ENCODE data around the gene TCEAL8.
A peak's percentile ranks its signal among the peaks of the same experiment; 100 is the strongest.
"Not testable (repeated sequence)": the region's sequence is repeated elsewhere in the genome, so short reads cannot be mapped to it uniquely, and the experiment has no call there.

Gene TCEAL8, protein sequence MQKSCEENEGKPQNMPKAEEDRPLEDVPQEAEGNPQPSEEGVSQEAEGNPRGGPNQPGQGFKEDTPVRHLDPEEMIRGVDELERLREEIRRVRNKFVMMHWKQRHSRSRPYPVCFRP

DNA sequence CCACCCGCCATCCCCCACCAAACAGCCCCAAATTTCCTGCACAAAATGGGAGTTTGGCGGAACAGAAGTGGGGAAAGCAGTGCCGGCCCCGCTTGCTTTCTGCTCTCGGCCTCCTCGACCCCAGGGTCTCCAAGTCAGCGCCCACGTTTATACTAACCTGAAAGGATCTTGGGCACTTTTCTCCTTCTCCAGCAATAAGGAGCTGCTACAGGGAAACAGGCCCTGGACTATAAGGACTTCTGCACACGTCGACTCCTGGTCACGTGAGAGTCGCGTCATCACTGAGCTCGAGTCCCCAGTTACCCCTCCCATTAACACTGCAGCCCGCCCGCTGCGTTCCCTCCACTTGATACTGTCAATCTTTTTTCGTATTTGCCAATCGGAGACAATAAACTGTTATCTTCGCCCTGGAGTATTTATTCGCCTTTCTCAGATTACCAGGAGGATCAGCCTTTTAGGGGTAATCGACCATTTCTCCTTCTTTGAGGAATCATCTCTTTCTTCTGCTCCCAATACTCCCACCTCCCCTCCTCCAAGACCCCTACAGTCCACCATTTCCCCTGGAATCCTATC, at the start of gene TCEAL8:
TSS of gene TCEAL8 (minus strand) at position 235 of the 573 bp plus-strand sequence. CDS start 1,176 bp downstream, outside the sequence.
- DNase-seq (ENCODE audit: low read depth), result peak; percentile 37

DNA sequence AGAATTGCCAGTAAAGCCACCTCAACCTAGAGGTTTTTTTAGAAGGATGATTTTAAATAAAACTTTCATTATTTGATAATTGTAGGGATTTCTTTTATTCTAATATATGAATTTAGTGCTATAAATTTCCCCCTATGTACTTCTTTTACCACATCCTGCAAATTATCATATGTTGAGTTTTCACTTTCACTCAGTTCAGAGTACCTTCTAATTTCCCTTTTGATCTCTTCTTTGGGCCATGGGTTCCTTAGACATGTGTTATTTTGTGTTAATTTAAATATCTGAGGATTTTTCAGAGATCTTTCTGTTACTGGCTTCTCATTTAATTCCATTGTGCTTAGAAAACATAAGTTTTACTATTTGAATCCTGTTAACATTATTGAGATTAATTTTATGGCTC, 49.8 kb upstream of the TCEAL8 start:
- no peak for DNase-seq (ENCODE audit: low read depth)

DNA sequence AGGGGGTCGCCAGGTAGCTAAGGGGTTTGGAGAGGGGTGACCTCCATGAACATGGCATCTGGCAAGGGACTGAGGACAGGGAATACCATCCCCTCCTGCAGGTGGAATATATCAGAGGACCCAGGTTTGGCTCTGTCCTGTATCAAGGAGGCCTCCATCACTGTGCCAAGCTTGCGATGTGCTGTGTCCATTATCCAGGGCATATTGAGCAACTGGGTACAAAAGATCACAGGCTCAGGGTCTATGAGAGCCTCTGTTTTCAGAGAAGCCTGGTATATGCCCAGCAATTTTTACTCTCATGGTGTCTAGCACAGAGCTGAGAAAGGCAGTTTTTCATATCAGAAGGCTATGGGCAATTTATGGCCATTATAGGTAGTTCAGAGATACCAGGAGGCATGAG, 38.2 kb upstream of the TCEAL8 start:
- DNase-seq (ENCODE audit: low read depth), result no peak

DNA sequence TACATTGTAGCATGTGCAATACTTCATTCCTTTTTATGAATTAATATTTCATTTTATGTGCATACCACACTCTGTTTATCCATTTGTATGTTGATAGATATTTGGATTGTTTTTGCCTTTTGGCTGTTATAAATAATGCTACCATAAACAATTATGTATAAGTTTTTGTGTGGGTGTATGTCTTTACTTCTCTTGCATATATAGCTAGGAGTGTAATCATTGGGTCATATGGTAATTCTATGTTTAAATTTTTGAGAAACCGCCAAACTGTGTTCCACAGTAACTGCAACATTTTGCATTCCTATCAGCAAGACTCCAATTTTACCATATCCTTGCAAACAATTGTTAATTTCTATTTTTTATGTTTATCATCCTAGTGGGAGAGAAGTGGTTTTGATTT, 24.7 kb upstream of the TCEAL8 start:
- no peak for DNase-seq (ENCODE audit: low read depth)

DNA sequence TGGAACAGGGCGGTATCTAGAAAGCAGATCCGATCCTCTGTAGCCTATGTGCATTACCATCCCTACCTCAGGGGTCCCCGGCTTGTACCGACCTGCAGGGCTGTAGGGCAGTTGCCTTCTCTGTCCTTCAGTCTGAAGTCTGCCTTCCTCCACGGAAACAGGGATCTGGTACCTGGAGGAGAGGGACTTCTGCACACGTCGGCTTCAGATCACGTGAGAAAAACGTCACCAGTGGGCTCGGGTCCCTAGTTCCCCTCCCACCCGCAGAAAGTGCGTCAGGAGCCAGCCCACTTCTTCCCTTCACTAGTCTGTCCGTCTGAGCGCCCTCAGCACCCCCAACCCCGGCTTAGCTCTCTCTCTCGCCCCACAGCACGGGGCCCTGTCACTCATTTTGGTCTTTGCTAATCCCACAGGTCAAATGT, 21.6 kb upstream of the TCEAL8 start, which contains the start of gene TCEAL5:
TSS of gene TCEAL5 (minus strand) at position 170 of the 422 bp plus-strand sequence. CDS start 2,187 bp downstream, outside the sequence.
- DNase-seq (ENCODE audit: low read depth), result no peak

DNA sequence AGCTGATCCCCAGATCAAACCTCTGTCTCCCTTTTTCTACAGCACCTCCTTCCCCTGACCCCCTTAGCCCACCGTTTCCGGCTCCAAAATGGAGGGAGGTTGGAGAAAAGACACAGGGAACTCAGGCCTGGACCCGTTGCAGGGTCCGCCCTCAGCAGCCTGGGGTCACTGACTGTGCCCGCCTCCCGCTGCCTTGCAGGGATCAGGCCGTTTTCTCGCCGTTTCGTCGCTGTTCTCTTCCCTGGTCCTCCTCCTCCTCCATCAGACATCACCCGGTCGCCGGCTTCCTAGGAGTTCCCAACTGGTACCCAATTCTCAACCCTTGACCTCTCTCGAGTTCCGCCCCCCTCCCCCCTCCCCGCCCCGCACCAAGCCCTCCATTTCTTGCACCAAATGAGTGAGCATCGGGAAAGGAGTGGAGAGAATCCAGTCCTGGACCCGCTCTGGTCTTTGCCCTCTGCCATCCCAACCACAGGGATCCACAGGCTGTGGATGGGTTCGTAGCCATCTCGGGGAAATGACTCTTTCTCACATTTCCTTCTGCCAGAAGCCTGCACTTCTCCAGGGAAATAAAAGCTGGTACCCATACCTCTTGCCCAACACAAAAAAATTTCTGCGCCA, 21.1 kb upstream of the TCEAL8 start:
- DNase-seq (ENCODE audit: low read depth), result no peak

DNA sequence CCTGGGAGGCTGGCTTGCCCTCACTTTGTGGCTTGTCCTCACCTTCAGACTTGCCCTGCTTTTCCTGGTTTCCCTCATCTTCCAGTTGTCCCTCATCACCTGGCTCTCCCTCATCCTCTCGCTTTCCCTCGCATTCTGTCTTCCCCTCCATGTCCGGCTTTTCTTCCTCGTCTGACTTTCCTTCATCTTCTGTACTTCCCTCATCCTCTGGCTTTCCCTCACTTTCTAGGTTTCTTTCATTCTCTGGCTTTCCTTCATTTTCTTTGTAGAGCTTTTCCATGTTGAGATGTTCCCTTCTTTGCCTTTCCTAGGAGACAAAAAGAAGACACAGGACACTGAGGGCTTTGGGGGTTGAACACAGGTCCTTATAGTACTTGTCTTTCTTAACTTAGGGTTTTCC, 19.3 kb upstream of the TCEAL8 start:
- no peak for DNase-seq (ENCODE audit: low read depth)

DNA sequence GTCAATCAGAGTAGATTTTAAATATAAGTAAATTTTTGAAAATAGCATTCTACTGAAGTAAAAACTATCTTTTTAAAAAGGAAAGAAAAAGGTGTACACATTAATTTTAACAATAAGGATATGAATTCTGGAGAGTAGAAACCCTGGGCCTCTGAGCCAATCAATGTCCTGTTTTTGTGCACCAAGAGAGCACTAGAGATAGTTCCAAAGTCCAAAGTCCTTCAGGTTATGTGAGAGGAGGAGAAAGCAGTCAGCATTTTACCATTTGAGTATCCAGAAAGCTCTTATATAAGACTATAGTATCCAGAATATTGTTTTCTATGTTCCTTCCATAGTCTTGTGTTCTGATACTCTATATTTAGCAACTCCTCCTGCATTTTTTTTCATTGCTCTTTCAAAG, 3.3 kb upstream of the TCEAL8 start:
- DNase-seq (ENCODE audit: low read depth), result no peak

DNA sequence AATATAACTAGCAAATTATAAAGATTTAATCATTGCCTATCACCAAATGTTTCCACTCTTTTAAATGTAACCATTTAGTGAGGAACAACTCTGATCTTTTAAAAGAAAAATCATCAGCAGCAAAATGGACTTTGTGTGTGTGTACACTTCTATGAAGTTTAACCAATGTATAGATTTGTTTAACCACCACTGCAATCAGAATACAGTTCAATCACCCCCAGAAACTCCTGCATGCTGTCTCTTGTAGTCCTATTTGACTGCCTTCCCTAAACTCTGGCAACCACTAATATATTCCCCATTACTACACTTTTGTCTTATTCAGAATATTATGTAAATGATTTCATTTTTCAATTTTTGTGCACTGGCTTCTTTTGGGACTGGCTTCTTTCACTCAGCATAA, 1.7 kb upstream of the TCEAL8 start:
- DNase-seq (ENCODE audit: low read depth), result no peak

DNA sequence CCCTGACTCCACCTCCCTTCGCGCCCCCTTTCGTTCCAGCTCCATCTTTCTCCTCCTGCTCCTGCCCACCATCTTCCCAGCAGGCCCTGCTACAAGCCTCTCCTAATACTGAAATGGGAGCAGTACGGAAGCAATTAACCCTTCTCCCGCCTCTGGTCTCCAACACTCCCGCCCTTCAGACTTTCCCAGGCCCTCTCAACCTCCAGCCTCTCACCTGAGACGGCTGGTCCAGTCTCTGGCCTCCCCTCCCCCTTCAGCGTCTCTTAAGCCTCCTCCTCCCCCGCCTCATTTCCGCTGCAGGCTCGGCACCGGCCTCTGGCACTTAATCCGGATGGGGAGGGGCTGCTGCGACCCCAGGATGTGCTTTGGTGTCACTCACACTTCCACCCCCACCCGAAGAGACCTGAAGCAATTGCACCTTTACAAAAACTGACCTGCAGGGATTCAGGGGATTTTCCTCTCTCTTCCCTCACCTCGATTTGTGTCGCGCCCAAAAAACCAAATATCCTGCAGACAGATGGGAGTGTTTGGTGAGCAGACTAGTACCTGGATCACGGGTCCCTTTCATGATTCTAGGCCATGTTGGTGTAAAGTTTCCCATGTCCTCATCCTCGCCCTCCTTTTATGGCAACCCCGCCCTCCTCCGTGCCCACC, 657 bp downstream of the TCEAL8 start:
- DNase-seq (ENCODE audit: low read depth), result peak; percentile 27

DNA sequence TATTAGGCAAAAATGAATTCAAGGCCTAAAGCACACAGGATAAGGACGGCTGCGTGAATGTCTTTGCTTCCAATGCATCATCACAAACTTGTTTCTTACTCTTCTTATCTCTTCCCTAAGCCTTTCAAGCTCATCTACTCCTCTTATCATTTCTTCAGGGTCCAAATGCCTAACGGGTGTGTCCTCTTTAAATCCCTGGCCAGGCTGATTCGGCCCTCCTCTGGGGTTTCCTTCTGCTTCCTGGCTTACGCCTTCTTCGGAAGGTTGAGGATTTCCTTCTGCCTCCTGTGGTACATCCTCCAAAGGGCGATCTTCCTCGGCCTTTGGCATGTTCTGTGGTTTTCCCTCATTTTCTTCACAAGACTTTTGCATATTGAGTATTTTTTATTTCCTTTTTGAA, 1.3 kb downstream of the TCEAL8 start:
- DNase-seq (ENCODE audit: low read depth), result no peak

DNA sequence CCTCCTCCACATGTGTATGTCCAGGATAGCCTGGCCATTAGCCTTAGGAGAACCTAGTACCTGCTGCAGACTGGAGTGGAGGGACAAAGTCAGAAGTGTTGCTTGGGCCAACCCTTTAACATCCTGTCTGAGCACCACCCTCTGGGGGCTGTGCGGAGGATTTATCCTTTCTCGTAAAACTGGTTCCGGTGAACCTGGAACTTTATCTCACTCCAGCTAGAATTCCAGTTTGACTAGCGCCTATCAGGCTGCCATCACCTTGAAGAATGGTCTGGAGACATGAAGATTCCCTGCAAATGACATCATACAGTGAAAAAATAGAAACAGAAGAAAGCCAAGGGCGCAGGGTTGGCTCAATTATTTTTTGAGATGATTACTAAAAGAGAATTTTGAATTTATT, 4.0 kb downstream of the TCEAL8 start:
- no peak for DNase-seq (ENCODE audit: low read depth)

DNA sequence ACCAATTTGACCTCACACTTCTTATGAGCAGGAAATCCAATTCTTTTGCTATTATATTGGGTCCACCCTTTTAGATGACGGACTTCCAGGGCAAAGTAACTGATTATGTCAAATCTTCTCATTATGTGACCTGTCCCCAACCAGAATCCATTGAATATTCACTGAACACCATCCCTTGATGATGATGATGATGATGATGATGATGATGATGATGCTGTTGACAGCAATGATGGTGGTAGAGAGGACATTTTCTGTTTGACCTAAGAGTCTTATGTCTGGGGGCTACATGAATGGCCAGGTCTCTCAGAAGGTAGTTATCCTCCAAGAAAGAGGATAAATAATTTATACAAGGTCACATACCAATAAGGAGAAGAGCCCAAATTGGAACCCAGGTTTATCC, 5.2 kb downstream of the TCEAL8 start:
- DNase-seq (ENCODE audit: low read depth), result no peak

DNA sequence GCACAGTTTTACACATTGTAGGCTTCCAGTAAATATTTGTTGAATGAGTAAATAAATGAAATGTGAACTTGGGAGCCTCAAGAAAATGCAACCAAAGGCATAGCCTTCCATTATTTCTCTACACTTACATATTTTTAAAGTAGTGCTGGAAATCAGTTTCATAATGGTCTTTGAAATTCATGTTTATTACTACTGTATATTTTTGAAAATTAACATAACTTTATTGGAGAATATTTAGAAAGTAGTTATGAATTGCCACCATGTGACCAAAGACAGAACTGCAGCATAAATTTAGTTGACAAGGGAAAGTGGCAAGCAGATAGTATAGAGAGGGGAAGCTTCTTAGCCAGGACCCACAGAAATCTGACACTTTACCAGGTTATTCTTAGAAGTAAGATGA, 6.4 kb downstream of the TCEAL8 start:
- no peak for DNase-seq (ENCODE audit: low read depth)

DNA sequence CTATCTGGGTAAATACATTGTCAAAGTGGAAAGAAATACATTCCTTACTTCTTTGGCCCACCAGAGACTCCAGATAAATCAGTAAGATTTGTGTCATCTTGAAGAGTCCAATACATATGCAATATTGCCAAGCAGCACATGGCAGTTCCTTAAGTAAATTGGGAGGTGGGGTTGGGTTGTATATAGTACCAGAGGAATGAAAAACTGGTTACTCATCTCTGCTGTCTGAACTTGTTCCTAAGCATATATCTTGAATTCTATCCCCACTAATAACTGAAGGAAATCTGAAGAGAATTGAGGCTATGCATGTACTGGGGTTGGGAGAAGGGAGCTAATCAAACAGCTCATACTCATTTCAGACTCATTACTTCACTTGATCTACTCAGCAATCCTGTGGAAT, 14.8 kb downstream of the TCEAL8 start:
- no peak for DNase-seq (ENCODE audit: low read depth)

DNA sequence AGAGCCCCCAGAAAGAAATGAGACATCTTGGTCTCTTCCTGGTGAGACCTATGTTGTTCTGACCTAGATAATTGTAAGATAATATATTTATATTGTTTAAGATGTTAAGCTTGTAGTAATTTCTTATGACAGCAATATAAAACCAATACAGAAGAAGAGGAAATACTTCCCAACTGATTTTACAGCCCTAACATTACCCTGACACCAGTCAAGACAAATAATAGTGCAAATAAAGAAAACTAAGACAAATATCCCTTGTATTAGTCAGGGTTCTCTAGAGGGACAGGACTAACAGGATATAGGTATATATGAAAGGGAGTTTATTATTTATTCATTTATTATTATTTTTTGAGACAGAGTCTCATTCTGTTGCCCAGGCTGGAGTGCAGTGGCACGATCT, 18.7 kb downstream of the TCEAL8 start:
- DNase-seq (ENCODE audit: low read depth), result no peak

DNA sequence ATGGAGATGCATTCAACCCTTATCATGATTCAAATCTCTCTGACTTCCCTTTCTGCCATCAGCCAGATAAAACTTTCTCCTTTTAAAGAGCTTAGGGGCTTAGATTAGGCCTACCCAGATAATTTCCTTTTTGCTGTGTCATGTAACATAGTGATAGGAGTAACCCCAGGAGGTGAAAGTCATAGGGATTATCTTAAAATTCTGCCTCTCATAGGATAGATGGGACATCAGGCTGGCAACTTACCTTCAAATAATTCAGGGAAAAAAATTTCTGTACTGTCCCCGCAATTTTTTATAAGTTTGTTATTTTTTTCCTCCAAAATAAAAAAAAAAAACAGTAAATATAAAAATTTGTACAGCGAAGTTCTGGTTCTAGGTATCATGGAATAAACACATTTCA, 19.3 kb downstream of the TCEAL8 start:
- DNase-seq (ENCODE audit: low read depth), result not testable (repeated sequence)

DNA sequence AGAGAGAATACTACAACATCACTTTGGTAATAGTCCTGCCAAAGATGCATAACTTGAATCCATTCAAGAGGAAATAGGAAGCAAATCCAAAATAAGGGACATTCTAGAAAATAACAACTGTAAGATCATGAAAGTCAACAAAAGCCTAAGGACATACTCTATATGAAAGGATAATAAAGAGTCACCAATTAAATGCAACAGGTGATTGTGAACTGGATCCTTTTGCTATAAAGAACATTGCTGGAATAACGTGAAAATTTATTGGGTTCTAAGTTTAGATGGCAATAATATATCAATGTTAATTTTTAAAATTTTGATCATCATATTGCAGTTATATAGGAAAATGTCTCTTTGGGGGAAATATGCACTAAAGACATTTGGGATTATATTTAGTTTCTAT, 20.1 kb downstream of the TCEAL8 start:
- no peak for DNase-seq (ENCODE audit: low read depth)

DNA sequence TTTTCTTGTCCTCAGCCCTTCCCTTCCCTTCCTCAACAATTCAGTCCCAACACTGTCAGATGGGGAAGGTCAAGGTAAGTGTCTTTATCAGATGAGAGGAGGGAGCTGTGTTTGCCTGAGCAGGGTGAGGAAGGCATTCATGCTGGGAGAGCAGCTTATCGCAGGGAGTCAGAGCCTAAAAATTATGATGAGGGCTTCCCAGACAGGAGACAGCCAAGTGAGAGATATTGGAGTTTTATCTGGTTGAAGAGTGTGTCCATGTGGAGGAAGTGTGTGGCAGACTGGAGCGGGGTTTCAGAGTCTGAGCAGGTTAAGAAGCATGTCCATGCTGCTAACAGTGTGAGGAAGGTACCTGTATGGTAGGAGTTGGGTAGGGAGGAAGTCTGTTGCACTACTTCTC, 21.7 kb downstream of the TCEAL8 start:
- no peak for DNase-seq (ENCODE audit: low read depth)

DNA sequence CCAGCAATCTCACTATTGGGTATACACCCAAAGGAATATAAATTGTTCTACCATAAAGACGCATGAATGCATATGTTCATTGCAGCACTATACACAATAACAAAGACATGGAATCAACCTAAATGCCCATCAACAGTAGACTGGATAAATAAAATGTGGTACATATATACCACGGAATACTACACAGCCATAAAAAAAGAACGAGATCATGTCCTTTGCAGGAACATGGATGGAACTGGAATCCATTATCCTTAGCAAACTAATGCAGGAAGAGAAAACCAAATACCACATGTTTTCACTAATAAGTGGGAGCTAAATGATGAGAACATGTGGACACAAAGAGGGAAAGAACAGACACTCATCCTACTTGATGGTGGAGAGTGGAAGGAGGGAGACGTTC, 29.0 kb downstream of the TCEAL8 start:
- DNase-seq (ENCODE audit: low read depth), result not testable (repeated sequence)

DNA sequence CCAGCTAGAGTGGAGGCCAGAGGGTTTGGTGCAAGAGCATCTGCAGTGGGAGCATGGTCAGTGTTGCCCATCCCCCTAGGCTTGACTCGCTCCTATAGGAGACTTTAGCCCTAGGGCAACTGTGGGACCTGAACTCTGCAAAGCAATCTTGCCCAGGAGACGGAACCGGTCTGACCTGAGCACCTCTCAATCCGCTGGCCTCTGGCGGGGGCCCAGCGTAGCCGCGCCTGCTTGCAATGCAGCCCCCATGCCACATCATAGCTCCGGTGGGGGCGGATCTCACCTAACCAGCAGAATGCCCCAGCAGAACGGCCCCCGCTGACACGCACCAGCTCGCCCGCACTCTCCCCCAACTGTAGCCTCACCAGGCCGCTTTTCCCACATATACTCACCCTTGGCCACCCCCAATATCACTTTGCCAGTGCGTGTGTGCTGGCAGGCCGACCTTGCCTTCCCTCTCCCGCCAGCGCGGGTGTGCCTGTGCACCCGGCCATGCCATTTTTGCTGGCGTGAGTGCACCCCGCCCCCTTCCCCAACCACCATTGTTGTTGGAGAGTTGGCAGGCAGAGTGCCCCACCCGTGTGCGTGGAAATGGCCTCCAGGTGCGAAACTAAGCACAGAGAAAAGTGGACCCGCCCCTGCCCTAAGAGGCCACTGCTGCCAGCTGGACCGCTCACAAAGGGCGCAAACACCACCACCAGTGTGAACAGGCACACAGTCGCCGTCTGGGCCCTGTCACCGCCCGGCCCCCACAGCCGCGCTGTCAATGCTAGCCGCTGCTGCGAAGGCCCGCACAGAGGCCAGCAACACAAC, 34.2 kb downstream of the TCEAL8 start:
- no peak for DNase-seq (ENCODE audit: low read depth)

DNA sequence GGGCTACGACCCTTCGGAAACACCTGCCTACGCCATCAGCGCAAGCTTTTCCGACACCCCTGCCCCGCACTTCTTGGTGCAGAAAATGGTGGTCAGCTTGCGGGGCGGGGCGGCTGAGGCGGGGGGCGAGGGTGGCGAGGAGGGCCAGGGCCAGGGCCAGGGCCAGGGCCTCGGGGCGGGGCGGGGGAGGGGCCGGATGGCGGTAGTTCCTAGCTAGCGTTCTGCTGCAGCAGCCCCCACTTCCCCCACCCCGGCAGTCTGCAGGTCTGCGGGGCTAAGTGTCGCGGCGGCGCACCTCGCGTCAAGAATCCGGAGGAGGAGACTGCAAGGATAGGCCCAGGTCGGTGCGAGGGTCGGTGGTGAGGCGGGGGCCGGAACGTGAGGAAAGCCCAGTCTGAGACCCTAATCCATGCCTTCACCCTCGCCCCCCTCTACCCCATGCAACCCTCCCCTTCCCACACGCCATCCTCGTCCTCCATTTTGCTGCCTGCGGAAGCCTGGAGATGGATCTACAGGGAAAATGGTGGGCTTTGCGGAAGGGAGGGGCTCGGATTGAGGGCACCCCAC, 39.4 kb downstream of the TCEAL8 start:
- DNase-seq (ENCODE audit: low read depth), result peak; percentile 8

Measured in activated T-cell treated with anti-CD3 and anti-CD28 coated beads for 48 hours (primary cell).